NCI-H1092 treated with DMSO at 0.1 percent for 48 hours (cell line): ENCODE measurements around the gene ACAP2.
"Not testable (repeated sequence)": the region's sequence is repeated elsewhere in the genome, so short reads cannot be mapped to it uniquely, and the experiment has no call there.

Source experiments
- DNase-seq: peaks from one replicate; lab custom pipeline; 2025; lab: John Stamatoyannopoulos, UW

ACAP2 gene

DNA sequence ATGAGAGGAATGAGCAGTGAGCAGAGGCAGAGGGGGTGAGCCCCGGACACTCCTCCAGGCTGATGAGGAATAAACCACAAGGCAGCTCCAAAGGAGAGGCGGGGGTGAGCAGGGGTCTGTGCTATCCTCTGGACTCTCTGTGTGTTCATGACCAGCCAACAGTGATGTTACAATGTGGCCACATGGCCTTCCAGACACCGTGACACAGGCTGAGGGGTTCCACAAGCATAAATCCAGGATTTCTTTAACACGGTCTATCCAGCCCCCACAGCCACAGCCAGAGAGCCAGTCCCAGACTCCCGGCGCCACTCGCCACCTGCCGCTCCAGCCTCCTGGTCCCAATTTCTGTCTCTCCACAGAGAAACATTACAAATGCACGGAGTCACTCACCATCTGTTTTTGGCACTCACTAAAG, 196.2 kb downstream of the ACAP2 start:
- no peak for DNase-seq

DNA sequence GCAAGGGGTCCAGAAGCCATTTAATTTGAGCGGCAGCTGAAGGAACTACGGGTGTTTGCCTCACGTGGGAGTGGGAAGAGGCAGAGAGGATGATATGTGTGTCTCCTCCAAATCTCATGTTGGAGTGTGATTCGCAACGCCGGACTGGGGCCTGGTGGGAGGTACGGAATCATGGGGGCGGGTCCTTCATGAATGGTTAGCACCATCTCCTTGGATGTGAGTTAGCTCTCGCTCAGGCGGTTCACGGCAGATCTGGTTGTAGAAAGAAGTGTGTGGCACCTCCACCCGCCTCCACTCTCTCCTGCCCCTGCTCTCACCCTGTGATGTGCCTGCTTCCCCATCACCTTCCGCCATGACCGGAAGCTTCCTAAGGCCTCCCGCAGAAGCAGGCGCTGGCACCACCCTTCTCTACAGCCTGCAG, 197.3 kb downstream of the ACAP2 start:
- DNase-seq = no peak

GRCh38 chr3:195241592-195242355, 201.0 kb downstream of the ACAP2 start:
- DNase-seq = no peak

GRCh38 chr3:195240939-195241338, 201.9 kb downstream of the ACAP2 start:
- DNase-seq = no peak

- no peak for DNase-seq
These were observed 202.6 kb downstream of the ACAP2 start for GRCh38 chr3:195240171-195240701.

DNA sequence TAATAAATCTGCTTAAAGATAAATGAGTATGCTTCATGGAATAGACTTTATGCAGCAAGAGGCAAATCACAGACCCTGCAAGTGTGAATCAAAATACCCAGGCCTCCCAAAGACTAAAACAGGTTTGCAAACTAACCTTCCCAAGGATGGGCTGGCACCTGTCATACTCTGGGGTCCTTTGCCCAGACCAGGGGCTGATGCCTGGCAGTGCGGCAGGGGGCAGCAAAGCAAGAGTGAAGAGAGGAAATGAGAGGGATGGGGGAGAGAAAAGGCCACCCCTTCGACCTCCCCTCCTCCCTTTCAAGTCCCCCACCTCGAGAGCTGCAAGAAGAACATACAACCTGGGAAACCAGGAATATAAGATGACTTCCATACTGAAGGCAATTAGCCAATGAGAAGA, 203.7 kb downstream of the ACAP2 start:
- DNase-seq = no peak

DNA sequence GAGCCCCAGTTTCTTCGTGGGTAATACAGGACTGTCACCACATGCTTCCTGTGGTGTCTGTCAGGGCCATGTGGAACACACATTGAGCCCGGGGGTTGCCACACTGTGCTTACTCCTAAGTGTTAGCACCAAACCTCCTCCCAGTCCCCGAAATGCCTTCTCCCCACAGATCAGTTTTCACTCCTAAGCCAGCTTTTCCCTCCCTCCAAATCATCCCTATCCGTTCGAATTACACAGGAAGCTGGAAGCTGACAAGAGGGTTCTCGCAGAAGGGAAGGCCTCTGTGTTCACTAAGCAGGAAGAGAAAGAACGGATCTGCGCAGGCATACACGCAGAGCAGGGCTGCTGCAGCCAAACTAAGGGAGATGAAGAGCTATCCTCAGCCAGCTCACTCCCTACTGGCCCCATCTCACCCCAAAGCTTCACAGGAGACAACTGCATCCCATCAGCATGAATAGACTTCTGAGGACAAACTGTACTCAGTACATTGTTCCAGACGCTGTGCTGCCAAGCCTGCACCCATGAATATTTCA, 204.2 kb downstream of the ACAP2 start:
- DNase-seq = no peak

DNA sequence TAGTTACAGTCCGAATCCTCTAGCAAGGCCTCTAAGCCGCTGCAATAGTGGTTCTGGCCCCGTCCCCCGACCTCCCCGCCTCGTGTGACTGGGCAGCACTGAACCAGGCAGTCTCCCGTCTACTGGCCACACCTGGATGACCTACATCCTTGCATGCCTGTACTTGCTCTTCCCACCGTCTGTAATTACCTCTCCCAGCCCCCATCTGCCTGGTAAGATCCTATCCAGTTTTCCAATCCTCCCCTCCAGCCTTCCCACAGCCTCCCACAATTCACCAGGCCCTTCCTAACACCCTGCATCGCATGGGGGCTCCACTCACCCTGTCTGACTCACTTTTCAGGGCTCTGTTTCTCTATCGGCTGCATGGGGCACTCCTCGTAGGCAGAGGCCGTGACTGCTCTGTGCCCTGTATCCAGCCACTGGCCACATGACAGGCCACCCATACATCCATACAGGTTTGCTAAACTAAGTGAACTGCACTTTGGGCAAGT, 204.7 kb downstream of the ACAP2 start:
- DNase-seq = no peak

DNA sequence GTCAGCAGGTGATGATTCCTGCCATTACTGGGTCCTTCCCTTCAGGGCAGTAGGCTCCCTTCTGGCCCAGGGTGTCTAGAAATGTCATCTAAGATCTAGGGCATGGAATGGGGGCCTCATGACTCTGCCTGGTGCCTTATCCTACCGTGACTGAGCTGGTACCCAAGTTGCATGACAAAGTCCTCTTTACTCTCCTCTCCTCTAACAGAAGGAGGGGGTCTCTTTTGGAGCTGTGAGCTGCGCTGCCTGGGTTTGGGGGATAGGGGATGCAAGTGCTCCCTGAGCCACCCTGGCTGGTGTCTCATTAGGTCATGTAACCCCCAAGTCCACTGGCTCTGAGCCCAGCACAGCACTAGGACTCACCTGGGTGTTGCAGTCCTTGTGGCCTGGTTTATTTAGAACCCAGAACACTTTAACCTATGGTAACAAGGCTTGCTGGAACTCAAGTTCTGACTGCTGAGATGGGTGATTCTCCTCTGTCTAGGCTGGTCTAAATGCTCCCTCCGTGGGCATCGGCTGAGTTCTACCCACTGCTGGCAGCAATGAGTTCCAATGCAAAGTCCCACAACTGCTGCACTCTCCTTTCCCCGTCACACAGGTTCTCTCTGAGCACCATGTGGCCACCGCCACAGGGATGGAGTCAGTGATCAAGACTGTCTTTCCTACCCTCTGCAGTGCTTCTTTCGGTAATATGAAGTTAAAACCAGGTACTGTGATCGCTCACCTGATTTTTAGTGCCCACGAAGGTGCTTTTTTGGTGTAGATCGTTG, 205.8 kb downstream of the ACAP2 start:
- DNase-seq = no peak

- DNase-seq = no peak
These were observed 206.6 kb downstream of the ACAP2 start for GRCh38 chr3:195236076-195236798.

DNA sequence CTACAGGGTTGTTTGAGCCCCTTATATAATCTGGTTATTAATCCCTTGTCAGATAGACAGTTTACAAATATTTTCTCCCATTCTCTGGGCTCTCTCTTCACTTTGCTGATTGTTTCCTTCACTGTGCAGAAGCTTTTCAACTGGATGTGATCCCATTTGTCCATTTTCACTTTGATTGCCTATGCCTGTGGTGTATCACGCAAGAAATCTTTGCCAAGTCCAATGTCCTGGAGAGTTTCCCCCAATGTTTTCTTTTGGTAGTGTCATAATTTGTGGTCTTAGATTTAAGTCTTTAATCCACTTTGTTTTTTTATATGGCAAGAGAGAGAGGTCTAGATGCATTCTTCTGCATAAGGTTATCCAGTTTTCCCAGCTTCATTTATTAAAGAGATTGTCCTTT, 212.6 kb downstream of the ACAP2 start:
- DNase-seq = no peak

DNA sequence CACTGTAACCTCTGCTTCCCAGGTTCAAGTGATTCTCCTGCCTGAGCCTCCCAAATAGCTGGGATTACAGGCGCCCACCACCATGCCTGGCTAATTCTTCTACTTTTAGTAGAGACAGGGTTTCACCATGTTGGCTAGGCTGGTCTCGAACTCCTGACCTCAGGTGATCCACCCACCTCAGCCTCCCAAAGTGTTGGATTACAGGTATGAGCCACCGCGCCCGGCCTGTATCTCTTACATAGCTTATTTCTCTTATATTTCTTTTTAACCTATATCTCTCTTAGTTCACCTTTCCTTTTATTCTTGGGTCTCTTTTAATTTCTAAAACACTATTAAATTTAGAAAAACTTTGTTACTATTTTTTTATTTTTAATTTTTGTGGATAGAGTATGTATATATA, 213.9 kb downstream of the ACAP2 start:
- DNase-seq = not testable (repeated sequence)

- DNase-seq = no peak
These were observed 214.9 kb downstream of the ACAP2 start for GRCh38 chr3:195227871-195228270.

- DNase-seq = no peak
These were observed 215.8 kb downstream of the ACAP2 start for GRCh38 chr3:195226900-195227447.

GRCh38 chr3:195226445-195226844, 216.4 kb downstream of the ACAP2 start:
- DNase-seq = no peak

DNA sequence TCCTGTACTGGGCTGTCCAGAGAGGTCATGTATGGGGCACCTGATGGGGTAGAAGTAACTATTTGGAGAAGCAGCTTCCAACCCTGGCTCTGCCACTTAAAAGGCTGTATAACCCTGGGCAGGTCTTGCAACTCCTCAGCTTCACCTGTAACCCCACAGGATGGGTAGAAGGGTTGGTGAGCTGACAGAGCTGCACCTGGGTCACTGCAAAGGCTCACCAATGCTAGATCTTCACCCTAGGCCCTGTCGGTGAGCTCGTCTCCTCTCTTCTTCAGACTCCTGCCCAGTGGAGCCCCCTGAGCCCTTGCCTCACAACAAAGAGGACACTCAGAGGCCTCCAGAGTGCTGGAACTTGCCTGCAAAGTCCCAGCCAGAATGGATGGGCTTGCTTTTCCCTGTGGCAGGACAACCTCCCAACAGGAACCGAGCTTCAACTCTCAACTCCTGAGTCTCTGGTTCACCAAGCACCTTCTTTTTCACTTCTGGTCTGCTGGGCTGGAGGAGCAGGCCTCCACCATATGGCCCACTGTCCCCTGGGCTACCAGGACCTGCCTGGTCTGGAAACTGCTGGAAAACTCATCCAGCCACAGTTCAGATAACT, 217.7 kb downstream of the ACAP2 start:
- DNase-seq = no peak
